C4-2B (cell line): ENCODE measurements around the gene ITGA11.

ENCODE experiments used
- CTCF ChIP-seq: fragments of 450-650 bp; conservative IDR thresholded peaks from 2 replicates; pipeline ENCODE4 v1.5.1; 2017; ENCODE audit warnings: mild to moderate bottlenecking
- ZFX ChIP-seq: fragments of 450-650 bp; IDR thresholded peaks from 2 replicates; pipeline ENCODE4 v1.6.1; 2017

GRCh38 chr15:68328964-68329363, 103.0 kb downstream of the ITGA11 start:
- TF ChIP-seq CTCF (no peak), ZFX (no peak)
